Measurements from ENCODE around the gene DDX25.

DDX25 gene

DNA sequence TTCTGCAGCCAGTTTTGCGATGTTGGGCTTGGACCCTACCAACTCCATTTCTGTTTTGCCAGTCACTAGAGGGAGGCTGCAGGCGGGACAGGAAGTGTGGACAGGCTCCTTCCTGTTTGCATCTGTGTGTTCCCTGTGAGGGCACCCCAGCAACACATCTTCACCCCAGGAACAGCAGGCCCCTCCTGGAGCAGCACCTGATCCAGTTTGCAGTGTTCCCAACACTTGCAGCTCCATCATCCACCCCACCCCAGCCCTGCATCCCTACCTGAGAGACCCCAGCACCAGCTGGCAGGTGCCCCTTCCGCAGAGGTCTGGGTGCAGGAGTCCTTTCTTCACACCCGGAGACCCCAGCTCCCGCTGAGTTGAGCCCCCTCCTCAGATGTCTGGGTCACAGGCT, 34.1 kb downstream of the DDX25 start:
- no peak for DNase-seq

GRCh38 chr11:125939081-125939521, 34.8 kb downstream of the DDX25 start:
- no peak for DNase-seq

- no peak for DNase-seq
Measured at GRCh38 chr11:125940145-125940544, 35.8 kb downstream of the DDX25 start.

- DNase-seq = no peak
Measured at GRCh38 chr11:125941267-125941618, 36.9 kb downstream of the DDX25 start.

GRCh38 chr11:125941619-125942611, 37.6 kb downstream of the DDX25 start:
- peak; percentile 48 for DNase-seq

- DNase-seq = no peak
Measured at GRCh38 chr11:125942771-125943428, 38.6 kb downstream of the DDX25 start.

GRCh38 chr11:125943661-125944349, 39.5 kb downstream of the DDX25 start:
- no peak for DNase-seq

- DNase-seq = no peak
Measured at GRCh38 chr11:125944350-125945010, 40.2 kb downstream of the DDX25 start.

- DNase-seq = no peak
Measured at GRCh38 chr11:125945011-125945796, 40.9 kb downstream of the DDX25 start.

GRCh38 chr11:125945797-125946520, 41.7 kb downstream of the DDX25 start, which contains the start of gene VSIG10L2:
VSIG10L2 (plus strand) TSS chr11:125946044; CDS start chr11:125946056, 12 bp downstream.
- no peak for DNase-seq

DNA sequence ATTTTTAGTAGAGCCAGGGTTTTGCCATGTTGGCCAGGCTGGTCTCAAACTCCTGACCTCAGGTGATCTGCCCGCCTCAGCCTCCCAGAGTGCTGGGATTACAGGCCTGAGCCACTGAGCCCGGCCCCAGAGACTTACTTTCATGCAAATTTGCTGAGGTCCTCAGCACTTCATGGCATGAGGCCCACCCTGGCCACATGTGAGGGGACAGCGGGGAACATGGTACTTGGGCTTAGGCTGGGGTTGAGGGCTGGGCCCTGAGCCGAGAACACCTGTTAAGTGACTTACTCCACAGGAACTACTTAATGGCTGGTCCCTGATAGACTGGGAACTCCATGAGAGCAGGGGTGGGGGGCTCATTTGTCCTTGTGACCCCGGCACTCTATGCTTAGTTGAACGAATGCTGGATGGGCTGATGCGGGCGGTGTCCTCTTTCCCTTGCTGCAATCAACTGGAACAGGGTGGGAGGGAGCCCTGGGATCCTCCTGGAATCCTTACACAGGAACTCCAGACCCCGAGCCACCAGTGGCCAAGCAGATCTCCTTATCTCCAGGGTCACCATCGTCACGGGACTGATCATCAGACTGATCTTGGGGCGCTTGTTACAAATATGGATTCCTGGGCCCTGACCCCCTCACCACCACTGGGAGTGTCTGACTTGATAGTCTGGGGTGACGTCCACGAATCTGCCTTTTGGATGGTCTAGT, 42.6 kb downstream of the DDX25 start:
- DNase-seq = no peak

DNA sequence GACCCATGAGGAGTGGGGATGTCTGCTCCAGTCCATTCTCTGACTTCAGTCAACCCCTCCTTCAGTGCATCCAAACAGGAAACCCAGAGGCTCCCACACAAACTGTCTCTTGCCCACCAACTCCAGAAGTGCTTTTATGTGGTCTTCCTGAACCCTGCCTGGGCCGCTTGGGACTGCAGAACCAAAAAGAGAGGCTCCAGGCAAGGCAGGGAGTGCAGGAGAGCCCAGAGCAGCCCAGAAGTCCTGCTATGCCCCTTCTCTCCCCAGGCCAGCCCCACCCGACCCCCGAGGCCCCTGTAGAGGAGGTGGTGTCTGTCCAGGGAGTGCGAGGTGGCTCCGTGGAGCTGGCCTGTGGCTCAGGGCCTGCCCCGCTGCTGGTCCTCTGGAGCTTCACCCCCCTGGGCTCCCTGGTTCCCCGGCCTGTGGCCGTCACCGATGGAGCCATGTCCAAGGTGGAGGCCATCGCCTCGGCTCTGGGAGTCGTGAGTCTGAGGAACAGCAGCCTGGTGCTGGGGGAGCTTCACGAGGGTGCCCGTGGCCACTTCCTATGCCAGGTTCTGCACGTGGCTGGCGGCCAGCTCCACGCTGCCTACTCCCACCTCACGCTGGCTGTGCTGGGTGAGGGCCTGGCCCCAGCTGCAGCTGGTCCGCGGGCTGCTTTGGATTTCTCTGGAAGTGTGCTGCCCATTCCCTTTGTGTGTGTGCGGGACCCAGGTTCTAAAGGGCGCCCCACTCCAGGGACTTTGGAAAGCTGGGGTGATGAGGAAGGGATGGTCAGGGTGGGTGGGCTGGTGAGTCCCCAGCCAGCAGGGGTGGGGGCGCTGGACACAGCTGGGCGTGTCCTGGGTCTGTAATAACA, 43.3 kb downstream of the DDX25 start:
- no peak for DNase-seq

DNA sequence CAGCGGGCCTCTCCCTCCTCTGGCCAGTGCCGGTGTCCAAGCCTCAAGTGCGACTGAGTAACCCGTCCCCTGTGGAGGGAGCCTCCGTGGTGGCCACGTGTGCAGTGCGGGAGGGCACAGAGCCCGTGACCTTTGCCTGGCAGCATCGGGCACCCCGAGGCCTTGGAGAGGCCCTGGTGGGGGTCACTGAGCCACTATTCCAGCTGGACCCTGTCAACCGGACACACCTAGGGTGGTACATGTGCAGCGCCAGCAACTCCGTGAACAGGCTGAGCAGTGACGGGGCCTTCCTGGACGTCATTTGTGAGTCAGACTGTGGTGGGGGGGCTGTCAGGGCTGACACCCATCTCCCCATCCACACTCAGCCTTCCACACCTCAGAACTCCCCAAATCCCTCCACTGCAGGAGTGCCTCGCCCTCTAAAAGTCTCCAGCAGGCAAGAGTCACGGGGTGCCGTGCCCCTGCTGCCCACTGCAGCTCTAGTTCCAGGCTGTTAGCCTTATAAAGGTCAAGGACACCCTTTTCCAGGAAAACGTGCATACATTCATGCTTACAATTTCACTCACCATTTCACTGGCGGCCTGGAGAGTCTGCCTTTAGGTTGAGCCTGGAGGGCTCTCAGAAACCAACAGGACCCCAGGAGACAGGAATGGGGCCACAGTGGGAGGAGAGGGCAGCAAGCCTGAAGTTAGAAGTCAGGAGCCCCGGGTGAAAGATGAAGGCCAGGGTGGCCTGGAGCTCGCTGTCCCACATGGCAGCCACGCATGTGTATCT, 44.2 kb downstream of the DDX25 start:
- no peak for DNase-seq

GRCh38 chr11:125949271-125950177, 45.2 kb downstream of the DDX25 start:
- no peak for DNase-seq

- DNase-seq = no peak
Measured at GRCh38 chr11:125950178-125950490, 45.8 kb downstream of the DDX25 start.

- DNase-seq = peak; percentile 8
Measured at GRCh38 chr11:125950696-125951651, 46.7 kb downstream of the DDX25 start.

GRCh38 chr11:125951731-125952130, 47.4 kb downstream of the DDX25 start:
- DNase-seq = no peak

Data from RPMI8226 (cell line).